Measurements from ENCODE around the gene RTN4RL2.

DNA sequence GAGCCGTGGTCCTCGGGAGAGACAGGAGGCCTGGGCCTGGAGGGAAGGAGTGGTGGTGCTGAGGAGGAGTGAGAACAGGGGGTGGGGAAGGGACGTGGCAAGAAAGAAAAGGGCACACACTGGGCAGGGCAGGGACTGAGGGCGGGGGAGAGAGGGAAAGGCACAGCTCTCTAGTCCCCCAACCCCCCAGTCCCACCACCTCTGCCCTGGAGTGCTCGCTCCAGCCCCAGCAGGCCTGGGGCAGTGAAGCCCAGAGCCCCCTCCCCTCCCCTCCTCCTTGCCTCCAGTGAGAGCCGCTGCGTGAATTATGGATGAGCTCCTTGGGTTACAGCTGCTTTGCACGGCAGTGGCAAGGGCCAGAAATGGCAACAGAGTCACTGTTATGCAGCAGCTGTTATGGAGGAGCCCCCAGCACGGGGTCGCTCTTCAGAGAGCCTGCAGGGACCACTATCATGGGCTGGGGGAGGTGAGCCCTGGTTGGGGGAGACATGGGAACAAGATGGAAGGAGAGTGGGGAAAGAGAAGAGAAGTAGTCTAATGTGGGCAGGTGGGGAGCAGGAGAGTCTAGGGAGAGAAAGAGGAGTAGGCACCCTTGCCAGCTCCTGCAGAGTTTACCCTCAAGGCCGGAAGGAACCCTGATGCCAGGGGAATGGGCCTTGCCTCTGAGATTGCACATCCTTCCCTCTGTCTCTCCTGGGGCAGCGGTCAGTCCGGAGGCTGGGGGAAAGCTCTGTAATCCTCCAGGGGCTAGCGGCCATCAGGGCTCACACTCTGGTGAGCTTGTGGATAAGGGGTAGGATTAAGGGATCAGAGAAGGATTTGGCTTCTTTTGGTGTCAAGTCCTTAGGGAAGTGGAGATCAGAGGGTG, 3.6 kb downstream of the RTN4RL2 start:
- TF ChIP-seq ATF2 (IDR thresholded peaks at IDR 0.05; ENCODE audit: low read length), result no peak
- TF ChIP-seq SIN3A (IDR thresholded peaks at IDR 0.05; ENCODE audit: low read depth, low read length), result no peak
- no peak for TF ChIP-seq KLF5 (IDR thresholded peaks at IDR 0.05; ENCODE audit: partially characterized antibody)
- TF ChIP-seq, protein P1, sequence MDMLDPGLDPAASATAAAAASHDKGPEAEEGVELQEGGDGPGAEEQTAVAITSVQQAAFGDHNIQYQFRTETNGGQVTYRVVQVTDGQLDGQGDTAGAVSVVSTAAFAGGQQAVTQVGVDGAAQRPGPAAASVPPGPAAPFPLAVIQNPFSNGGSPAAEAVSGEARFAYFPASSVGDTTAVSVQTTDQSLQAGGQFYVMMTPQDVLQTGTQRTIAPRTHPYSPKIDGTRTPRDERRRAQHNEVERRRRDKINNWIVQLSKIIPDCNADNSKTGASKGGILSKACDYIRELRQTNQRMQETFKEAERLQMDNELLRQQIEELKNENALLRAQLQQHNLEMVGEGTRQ (IDR thresholded peaks at IDR 0.05; ENCODE audit: borderline replicate concordance, low read depth, low read length), result no peak
- no peak for TF ChIP-seq POLR2A (IDR thresholded peaks at IDR 0.05; ENCODE audit: low read depth, low read length)
- no peak for TF ChIP-seq TAF1 (IDR thresholded peaks at IDR 0.05; ENCODE audit: borderline replicate concordance, low read depth, low read length)
- no peak for TF ChIP-seq EZH2 (IDR thresholded peaks at IDR 0.05; ENCODE audit: borderline replicate concordance, control insufficient read depth, low read depth, low read length)
- no peak for TF ChIP-seq CREM (IDR thresholded peaks at IDR 0.05; ENCODE audit: low read depth)
- no peak for TF ChIP-seq LARP7 (IDR thresholded peaks at IDR 0.05)
- TF ChIP-seq SP1 (IDR thresholded peaks at IDR 0.05; ENCODE audit: low read depth, low read length), result no peak
- no peak for TF ChIP-seq RAD21 (IDR thresholded peaks at IDR 0.05; ENCODE audit: insufficient read depth, low read depth, low read length)
- no peak for TF ChIP-seq CTCF (IDR thresholded peaks at IDR 0.05 in 2 of 3, conservative IDR thresholded peaks at IDR 0.05 in 1 of 3; ENCODE audit: control insufficient read depth in 2 of 3, extremely low read depth in 1 of 3, insufficient read depth in 1 of 3, low read depth in 3 of 3, low read length in 3 of 3)

Measured in GM12878 (cell line).